ENCODE results near the gene LYL1. TPM values are rescaled to one million over a fixed set of nuclear protein-coding genes. Genes with fewer than 3 reads are reported as not detected.

The LYL1 gene
- total and polyA plus RNA-seq, 2 of the 4 experiments (the other 2 are of a cell fraction) = 0.36 to 0.39 TPM

DNA sequence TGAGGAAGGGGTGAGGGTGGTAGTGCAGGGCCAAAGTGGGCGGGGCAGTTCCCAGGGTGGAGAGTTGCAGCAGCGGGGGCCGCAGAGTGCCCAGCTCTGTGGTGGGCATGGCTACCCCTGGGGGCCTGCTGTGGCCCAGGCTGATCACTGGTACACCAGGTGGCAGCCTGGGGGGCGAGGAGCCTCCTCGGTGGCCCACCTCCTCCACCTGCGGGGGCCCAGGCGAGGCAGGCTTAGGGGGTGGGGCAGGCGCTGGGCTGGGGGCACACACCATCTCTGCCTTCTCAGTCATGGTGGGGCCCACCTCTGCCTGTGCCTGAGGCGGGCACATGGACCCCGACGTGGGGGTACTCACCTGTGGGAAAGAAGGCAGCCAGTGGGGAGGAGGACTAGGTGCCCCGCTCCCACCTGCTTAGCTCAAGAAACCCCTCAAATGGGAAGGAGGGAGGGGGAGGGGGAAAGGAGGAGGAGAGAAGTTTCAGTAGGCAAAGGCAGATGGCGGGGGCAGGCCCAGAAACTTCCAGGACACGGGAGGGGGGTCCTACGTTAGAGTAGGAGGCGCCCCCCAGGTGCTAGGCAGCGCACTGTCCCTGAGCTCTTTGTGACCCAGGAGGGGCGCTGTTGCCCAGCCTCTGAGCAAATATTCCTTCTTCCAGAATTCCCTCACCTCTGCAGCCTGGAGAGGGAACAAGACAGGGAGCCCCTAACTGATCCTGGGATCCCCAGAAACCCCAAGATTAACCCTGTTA, 1.6 kb downstream of the LYL1 start:
- no peak overlapping the region for H3K4me3 ChIP-seq (ENCODE audit: insufficient read depth, low read depth, low read length)

More for the DNA sequence above, 1.6 kb downstream of the LYL1 start:
- no peaks in the 10 kb centered on the region for H3K9me3 ChIP-seq (ENCODE audit: control insufficient read depth, insufficient read depth, low read length)
- no peak overlapping the region for H3K9ac ChIP-seq (ENCODE audit: low read depth, low read length)
- ChIA-PET POLR2A (ENCODE audit: unreplicated experiment) (interaction anchor here (0.6 kb wide), 1 partner anchor 97 kb away, joined by 7 read pairs; no protein-coding TSS in a partner anchor), CTCF (interaction anchor here (0.6 kb wide), 1 partner anchor 212 kb away, joined by 4 read pairs; no protein-coding TSS in a partner anchor)
- H2AK5ac ChIP-seq (ENCODE audit: low read depth, low read length) = no peak overlapping the region
- TF ChIP-seq RAD21 (IDR thresholded peaks at IDR 0.05; ENCODE audit: low read length) = peak; percentile 36; the same call in 1 of the 2 replicates
- no peak for TF ChIP-seq NFE2L2 (IDR thresholded peaks at IDR 0.05; ENCODE audit: low read depth, low read length)
- TF ChIP-seq CEBPB (IDR thresholded peaks at IDR 0.05; ENCODE audit: low read depth, low read length) = no peak
- 0 out of 2 replicates have a peak, but pooled peaks have one; percentile 3 for TF ChIP-seq SMC3 (IDR thresholded peaks at IDR 0.05; ENCODE audit: low read depth, low read length)
- TF ChIP-seq, protein P1, sequence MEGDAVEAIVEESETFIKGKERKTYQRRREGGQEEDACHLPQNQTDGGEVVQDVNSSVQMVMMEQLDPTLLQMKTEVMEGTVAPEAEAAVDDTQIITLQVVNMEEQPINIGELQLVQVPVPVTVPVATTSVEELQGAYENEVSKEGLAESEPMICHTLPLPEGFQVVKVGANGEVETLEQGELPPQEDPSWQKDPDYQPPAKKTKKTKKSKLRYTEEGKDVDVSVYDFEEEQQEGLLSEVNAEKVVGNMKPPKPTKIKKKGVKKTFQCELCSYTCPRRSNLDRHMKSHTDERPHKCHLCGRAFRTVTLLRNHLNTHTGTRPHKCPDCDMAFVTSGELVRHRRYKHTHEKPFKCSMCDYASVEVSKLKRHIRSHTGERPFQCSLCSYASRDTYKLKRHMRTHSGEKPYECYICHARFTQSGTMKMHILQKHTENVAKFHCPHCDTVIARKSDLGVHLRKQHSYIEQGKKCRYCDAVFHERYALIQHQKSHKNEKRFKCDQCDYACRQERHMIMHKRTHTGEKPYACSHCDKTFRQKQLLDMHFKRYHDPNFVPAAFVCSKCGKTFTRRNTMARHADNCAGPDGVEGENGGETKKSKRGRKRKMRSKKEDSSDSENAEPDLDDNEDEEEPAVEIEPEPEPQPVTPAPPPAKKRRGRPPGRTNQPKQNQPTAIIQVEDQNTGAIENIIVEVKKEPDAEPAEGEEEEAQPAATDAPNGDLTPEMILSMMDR (conservative IDR thresholded peaks at IDR 0.05; ENCODE audit: low read depth, low read length) = peak; percentile 35
- no peak for DNase-seq
- H3K9me1 ChIP-seq (ENCODE audit: insufficient read depth, low read length) = 0 out of 2 replicates have a peak, but pooled peaks cover 4% of the 10 kb centered on the region
- no peak overlapping the region for H4K91ac ChIP-seq (ENCODE audit: insufficient read depth, low read depth, low read length)
- no peak overlapping the region for H4K5ac ChIP-seq (ENCODE audit: low read depth, low read length)
- no peak overlapping the region for H3K4ac ChIP-seq (ENCODE audit: low read depth, low read length)
- H2BK15ac ChIP-seq (ENCODE audit: low read depth, low read length) = no peak overlapping the region
- H2BK20ac ChIP-seq (ENCODE audit: low read depth, low read length) = no peak overlapping the region
- ATAC-seq (ENCODE audit: low read depth) = no peak
- no CpG with 5 or more reads among the region's 18 CpGs for WGBS, 2 experiments (ENCODE audit: extremely low coverage in 2 of 2, insufficient read length in 1 of 2)
- no peak overlapping the region for H4K8ac ChIP-seq (ENCODE audit: low read depth in 2 of 2, low read length in 2 of 2)
- H3K14ac ChIP-seq (replicated peaks; ENCODE audit: low read depth, low read length) = no peak overlapping the region
- H3K36me3 ChIP-seq (ENCODE audit: control insufficient read depth, insufficient read depth, low read length) = peaks cover 10% of the 10 kb centered on the region; the same call in 1 of the 2 replicates
- peaks cover 12% of the 10 kb centered on the region for H3K4me1 ChIP-seq (ENCODE audit: control insufficient read depth, insufficient read depth, low read length)
- H2AK9ac ChIP-seq (replicated peaks; ENCODE audit: low read depth, low read length, poor library complexity) = no peak overlapping the region
- H3K4me2 ChIP-seq (ENCODE audit: low read depth, low read length) = no peak overlapping the region
- no peak overlapping the region for H2BK5ac ChIP-seq (ENCODE audit: low read depth, low read length, poor library complexity, severe bottlenecking)
- H3K56ac ChIP-seq (ENCODE audit: extremely low read depth, insufficient read depth, low read length) = no peak overlapping the region
- H3K27ac ChIP-seq (ENCODE audit: insufficient read depth, low read length) = no peak overlapping the region
- H2AFZ ChIP-seq (replicated peaks; ENCODE audit: low read length, poor library complexity) = no peak overlapping the region
- no peak overlapping the region for H3K18ac ChIP-seq (ENCODE audit: low read depth, low read length)
- intact Hi-C loops (cut with micrococcal nuclease) (no loop called here), dilution Hi-C loops (cut with HindIII; ENCODE audit: low sequenced_read_pairs, unreplicated experiment) (no loop called here), in situ Hi-C loops (cut with MboI; ENCODE audit: low sequenced_read_pairs) (no loop called here)
- BruUV-seq (replicated peaks) = no TSS peak
- no peaks in the 10 kb centered on the region; the same call in 1 of the 2 replicates for H4K20me1 ChIP-seq (ENCODE audit: insufficient read depth, low read length)
- no peaks in the 10 kb centered on the region for H3K27me3 ChIP-seq (ENCODE audit: control insufficient read depth, insufficient read depth, low read length)
- no peak overlapping the region for H2BK120ac ChIP-seq (ENCODE audit: low read depth, low read length)
- peaks cover 0 to 17% of the 10 kb centered on the region in 2 experiments; a peak in 1 of 4 replicates for H3K79me1 ChIP-seq (ENCODE audit: low read depth in 1 of 2, low read length in 2 of 2)
- H3K23ac ChIP-seq (ENCODE audit: low read depth, low read length) = no peak overlapping the region
